Uterus (tissue), 2 donors: ENCODE results near the gene CHP1.

Source experiments
- CTCF ChIP-seq, 4 experiments: fragments of 200-600 bp in 2 of 4; fragments of 450-650 bp in 2 of 4; sonication (generic) in 2 of 4; IDR thresholded peaks; one replicate each; pipeline ENCODE4 v1.5.1; 2016 to 2019; ENCODE audit warnings: antibody characterized with exemption in 4 of 4, mild to moderate bottlenecking in 2 of 4, moderate library complexity in 1 of 4
- POLR2A ChIP-seq, 2 donors: fragments of 450-650 bp; IDR thresholded peaks; one replicate each; pipeline ENCODE4 v1.6.1; 2016; ENCODE audit warnings: antibody characterized with exemption in 2 of 2, mild to moderate bottlenecking in 1 of 2, moderate library complexity in 1 of 2

- TF ChIP-seq POLR2A (IDR thresholded peaks at IDR 0.05) (no peak), CTCF (IDR thresholded peaks at IDR 0.05) (no peak)
These were observed 73.2 kb downstream of the CHP1 start for GRCh38 chr15:41304149-41304770.
